HG03139 (cell line): ENCODE data around the gene MARK3.

ENCODE experiments used
- ATAC-seq: cut with Tn5 transposase; IDR thresholded peaks from one replicate; pipeline ENCODE4 v1.9.1; 2021; ENCODE audit not compliant: unreplicated experiment

The MARK3 gene

DNA sequence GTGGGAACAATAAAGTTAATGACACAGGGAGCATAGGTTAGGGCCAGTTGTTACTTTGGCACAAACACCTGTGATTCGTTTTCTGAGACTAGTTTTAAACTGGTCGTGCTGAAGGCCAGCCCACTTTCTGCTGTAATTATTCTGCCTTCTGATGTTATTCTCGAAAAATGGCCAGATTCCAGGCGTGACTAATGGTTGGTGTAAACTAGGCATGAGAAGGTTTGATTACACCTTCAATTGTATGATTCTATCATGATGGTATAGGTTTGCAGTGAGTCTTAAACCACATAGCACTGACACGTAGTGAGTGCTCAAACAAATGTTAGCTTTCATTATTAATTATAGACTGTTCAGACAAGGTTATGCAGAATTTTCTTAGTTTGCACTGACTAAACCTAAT, 98.4 kb downstream of the MARK3 start:
- ATAC-seq = no peak

DNA sequence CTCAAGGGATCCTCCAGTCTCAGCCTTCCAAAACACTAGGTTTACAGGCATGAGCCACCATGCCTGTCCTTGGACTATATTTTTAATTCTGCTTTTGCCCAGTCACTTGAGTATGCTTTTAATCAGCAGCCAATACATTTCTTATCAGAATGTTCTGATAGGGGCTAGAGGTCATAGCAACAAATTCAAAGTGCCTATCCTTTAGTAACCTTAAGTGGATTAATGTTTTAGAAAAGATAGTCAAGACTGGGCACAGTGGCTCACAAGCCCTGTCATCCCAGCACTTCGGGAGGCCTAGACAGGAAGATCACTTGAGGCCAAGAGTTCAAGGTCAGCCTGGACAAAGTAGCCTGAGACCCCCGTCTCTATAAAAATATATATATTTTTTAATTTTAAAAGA, 100.3 kb downstream of the MARK3 start:
- ATAC-seq = no peak

DNA sequence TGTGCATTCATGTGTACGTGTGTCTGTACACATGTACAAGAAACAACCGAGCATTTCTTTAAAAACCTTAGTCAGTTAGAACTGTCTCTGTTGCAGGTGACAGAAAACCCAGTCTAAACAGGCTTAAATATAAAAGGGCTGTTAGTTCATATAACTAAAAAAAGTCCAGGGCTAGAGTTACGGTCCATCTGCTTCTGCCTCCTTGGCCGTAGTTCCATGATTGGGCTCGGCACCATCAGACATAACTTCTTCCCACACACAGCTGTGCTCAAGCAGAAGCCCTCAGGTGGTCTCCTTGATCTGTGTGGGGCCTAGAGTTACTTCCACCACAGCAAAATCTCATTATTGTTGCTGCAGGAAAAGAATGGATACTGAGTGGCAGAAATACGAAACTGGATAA, 102.9 kb downstream of the MARK3 start:
- ATAC-seq = no peak

DNA sequence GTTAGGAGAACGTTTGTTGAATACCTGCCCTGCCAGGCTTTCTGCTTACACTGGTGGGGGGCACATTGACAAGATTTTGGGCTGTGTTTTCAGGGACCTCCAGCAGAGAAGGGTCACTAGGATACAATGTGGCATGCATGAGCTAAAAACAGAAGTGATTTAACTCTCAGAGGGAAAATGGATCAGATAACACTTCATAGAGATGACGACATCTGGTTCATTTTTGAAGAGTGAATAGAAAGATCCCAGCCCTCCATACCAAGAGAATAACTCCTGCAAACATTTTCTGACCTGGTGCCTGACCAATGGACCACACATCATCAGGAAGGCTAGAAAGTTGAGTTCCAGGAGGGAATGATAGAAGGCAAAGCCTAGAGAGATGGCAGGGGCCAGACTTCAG, 103.7 kb downstream of the MARK3 start:
- no peak for ATAC-seq

DNA sequence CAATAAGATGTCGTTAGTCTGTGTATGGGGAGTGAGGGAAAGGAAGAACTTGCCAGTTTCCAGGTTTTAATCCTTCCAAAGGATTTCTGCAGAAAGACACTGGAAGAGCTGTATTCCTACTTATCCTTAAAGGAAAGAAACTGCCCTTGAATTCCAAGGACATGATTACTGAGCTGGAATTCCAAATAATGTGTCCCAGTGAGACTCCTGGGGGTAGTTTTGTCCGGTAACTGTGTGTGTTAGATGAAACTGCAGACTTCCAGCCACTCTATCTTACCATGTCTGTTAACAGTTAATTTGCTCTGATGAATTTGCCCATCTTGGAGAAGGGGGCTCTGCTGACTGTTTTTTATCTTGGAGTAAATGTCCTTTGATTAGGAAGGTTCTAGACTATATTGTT, 104.4 kb downstream of the MARK3 start:
- no peak for ATAC-seq

DNA sequence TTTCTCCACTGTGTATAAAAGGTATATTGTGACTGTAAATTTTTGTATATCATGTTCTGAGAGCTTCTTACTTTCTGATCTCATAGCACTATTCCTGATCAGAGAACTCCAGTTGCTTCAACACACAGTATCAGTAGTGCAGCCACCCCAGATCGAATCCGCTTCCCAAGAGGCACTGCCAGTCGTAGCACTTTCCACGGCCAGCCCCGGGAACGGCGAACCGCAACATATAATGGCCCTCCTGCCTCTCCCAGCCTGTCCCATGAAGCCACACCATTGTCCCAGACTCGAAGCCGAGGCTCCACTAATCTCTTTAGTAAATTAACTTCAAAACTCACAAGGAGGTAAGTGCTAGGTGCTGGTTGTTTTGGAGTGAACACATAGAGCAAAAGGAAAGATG, 106.5 kb downstream of the MARK3 start:
- ATAC-seq = no peak

DNA sequence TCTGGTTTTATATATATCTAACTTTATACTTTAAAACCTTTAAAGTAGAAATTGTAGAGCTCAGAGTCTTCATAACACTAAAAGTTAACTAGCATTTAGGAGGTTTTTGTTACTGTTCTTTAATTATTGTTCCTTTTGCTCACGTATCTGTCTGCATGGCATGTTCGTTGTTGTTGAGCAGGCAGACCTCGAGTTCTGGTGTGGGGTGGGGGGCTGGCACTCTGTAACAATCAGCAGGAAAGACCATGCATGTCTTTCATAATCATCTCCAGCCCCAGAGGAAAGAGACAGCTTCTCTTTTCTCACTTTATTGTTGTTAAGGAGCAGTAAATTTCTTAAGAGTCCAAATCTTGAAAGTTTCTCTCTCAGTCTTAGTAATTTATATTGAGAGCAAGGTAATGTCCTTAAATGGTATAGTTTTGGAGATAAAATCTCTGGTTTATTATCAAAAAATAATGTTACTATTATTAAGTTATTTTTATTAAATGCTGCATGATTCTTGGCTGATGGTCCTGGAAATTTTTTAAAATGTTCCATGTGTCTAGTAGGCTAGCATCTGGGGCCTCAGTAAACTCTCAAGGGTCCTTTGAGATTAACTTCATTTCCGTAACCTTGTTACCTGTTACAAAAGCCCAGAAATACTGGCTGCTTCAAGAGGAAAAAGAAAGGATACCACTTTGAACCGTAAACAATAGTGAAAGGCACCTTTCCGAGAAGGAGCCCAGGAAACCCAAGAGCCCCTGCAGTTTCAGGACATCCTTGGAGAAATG, 107.1 kb downstream of the MARK3 start:
- ATAC-seq = no peak

DNA sequence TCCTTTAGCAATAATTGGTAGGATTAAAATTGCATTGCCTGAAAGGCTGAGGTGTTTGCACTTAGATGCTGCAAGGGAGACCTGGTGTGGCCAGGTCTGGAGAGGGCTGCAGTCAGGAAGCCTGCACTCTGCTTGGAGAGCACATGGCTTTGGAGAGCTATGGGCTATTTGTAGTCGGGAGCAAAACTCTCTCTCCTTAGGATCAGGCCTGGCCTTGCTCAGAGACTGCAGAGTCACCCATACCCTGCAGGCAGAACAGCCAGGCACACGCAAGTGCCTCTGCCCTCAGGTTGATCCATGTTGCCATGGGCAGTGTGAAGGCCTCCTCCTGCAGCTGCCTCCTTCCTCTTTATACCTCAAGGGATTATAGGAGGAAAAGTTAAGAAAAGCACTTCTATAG, 110.6 kb downstream of the MARK3 start:
- no peak for ATAC-seq

DNA sequence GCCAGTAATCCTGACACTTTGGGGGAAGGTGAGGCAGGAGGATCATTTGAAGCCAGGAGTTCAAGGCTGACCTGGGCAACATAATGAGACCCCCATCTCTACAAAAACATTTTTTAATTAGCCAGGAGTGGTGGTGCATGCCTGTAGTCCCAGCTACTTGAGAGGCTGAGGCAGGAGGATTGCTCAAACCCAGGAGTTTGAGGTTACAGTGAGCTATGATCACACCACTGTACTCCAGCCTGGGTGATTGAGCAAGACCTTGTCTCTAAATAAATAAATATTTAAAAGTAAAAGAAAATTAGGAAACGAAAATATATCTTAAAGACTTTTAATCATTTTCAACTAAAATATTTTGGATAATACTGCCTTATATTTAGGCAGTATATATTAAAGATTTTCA, 111.6 kb downstream of the MARK3 start:
- no peak for ATAC-seq

DNA sequence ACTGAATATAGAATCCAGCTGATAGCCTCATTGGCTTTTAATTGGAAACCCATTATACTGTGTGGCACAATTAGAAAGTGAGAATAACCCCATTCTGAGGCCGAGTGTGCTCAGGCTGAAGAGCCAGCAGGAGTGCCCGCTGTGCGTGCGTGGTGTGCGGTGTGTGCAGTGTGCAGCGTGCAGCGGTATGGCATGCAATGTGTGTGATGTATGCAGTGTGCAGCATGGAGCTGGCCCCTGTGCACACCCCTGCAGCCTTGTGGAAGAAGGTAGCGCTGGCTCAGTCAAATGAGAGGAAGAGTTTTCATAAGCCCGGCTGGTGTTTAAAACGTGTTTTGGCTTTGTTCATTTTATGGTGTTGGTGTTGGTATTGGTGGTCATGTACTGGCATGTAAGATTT, 114.5 kb downstream of the MARK3 start:
- ATAC-seq = no peak

DNA sequence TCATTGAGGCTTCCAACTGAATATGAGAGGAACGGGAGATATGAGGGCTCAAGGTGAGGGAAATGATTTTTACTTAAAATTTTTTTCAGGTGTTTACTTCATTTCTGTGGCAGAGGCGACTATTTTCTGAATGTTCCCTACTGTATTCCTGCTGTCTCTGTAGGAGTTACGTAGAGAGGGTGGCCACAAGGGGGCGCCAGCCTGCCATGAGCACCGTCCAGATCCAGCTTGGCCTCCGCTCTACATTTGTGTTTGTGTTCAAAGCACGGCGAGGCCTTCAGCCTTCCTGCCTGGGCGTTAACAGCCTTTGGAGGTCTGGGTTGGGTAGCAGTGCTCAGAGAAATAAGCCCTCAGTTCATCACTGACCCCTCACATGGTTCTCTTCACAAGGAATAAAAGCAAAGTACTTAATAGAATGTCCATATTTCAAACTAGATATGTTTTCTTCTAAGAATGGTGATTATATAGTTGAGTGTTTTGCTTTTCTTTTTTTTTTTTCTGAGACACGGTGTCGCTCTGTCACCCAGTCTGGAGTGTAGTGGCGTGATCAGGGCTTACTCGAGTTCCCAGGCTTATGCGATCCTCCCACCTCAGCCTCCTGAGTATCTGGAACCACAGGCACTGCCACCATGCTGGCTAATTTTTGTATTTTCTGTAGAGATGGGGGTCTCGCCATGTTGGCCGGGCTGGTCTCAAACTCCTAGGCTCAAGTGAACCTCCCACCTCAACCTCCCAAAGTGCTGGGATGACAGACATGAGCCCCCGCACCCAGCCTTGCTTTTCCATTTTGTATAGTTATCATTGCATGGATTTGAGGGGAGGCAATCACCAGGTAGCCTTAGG, 115.2 kb downstream of the MARK3 start:
- no peak for ATAC-seq

DNA sequence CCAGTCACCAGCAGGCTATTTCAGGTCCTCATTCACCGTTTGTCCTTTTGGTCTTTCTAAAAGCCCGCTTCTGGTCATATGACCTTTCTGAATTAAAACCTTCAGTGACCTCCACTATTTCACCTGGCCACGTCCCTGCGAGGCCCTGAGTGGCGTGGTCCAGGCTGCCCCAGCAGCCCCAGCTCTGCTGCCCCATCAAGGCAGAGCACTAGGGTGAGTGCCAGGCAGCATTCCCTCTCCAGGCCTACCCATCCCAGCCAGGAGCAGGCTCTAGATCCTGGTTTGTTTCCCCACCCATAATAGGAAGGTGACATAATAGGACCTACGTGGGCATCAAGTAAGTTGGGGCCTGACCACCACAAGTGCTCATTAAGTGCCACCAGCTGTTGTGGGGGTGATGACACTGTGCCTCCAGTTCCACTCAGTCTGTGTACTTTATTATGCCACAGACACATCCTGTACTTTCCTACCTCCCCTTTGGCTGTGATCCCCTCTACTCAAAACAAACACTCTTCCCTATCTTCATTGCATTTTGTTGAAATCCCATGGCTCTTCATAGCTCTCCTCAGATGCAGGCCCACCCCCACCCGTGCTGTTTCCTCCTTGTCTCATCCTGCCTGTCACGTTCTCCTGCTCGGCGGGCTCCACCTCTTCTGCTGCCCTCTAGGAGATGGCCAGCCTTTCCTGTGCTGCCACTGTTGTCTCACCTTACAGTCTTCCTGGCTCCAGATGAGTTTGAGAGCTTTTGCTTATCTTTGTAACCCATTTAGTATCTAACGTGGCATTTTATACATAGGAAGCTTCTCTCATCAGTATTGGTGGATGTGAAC, 116.0 kb downstream of the MARK3 start:
- ATAC-seq = no peak

DNA sequence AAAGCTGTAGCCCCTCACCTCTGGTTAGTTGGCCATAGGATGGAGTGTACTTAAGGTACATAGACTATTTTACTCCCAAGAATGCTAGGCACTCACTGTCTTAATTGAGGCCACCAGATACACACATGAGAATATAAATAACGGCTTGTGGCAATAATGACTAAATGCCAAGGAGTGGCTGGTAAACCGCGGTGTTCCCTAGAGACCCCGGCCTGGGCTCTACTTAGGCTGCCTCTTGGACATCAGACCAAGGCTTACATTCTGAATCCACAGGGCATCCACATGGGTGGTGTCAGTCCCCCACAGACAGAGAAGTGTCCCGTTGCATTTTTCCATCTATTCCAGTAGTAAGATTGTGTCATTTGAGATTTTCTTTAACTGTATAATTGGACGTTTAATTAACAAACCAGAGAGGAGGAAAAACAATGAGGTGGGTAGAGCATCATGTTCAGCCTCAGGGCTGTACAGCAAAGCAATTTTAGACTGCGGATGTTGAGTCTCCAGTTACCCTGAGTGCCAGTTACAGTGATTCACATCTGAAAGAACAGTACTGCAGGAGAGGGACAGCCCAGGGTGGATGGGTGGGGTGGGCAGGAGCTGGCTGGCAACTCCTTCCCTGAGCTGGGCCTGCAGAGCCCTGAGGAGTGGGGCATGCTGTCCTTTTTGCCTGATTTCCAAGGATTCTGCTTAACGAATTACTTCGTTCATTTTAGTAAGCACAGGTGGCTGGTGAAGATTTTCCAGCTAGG, 116.9 kb downstream of the MARK3 start:
- no peak for ATAC-seq

DNA sequence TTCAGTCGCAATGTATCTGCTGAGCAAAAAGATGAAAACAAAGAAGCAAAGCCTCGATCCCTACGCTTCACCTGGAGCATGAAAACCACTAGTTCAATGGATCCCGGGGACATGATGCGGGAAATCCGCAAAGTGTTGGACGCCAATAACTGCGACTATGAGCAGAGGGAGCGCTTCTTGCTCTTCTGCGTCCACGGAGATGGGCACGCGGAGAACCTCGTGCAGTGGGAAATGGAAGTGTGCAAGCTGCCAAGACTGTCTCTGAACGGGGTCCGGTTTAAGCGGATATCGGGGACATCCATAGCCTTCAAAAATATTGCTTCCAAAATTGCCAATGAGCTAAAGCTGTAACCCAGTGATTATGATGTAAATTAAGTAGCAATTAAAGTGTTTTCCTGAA, 117.7 kb downstream of the MARK3 start:
- ATAC-seq = no peak

DNA sequence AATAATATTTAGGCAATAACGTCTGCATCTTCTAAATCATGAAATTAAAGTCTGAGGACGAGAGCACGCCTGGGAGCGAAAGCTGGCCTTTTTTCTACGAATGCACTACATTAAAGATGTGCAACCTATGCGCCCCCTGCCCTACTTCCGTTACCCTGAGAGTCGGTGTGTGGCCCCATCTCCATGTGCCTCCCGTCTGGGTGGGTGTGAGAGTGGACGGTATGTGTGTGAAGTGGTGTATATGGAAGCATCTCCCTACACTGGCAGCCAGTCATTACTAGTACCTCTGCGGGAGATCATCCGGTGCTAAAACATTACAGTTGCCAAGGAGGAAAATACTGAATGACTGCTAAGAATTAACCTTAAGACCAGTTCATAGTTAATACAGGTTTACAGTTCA, 118.1 kb downstream of the MARK3 start:
- no peak for ATAC-seq

DNA sequence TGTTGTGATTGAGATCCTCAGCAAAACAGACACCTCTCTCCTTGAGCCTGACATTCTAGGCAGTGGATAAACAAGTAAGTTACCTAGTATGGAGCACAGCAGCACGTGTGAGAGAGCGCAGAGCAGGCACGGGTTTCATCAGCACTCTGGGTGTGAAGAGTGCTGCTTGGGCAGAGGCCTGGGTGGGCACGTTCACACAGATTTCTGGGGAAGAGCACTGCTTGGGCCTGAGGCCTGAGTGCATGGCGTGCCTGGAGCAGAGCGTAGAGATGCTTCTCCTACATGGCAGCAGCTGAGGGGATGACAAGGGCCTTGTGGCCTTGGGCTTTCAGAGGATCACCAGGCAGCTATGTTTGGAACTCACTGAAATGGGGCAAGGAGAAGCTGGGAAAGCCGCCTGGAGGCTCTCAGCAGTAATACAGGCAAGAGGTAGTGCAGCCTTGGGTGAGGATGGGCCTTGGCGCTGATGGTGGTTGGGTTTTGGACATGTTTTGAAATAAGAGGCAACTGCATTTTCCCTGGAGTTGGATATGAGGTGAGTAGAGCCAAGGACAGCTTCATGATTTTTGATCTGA, 119.9 kb downstream of the MARK3 start:
- ATAC-seq = no peak

DNA sequence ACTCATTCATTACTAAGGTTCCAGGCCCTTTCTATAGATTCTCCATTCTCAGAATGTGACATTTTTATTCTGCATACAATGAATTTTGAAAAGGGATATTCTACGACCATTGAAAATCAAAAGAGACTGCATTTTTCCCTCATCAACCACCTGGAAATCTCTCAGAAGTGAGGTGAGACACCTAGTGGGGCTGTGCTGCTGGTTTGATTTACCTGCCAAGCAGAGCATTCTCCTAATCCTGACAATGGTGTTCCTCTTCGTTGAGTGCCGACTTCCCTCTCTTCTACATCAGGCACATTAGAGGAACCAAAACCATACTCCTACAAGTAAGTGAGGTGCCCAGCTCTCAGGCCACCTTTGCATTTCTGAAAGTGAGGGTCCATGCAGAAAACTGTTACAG, 122.5 kb downstream of the MARK3 start:
- no peak for ATAC-seq

DNA sequence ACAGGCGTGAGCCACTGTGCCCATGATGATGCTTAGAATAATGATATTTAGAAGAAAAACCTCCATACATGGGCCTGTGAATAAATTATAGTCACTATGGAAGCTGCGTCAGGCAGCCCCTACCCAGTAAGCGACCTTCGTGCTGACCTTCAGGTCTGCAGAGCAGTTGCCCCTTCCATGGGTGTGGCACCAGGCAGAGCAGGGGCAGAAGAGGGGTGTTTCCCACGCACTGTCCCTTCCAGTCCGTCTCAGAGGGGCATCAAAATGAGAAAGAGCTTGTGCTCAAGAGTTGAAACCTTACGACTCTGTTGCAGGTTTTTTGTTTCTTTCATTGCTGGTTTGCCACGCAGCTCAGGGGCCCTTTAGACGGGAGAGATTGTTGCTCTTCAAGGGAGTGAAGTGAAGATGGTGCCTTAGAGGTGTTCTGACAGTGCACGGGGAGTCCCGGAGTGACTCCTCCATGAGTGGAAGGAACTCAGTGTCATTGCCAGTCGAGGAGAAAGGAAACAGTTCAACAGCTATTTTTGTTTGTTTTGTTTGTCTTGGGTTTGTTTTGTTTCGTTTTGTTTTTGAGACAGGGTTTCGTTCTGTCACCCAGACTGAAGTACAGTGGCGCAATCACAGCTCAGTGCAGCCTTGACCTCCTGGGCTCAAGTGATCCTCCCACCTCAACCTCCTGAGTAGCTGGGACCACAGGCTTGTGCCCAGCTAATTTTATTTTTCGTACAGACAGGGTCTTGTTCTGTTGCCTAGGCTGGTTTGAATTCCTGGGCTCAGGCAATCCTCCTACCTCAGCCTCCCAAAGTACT, 123.5 kb downstream of the MARK3 start:
- ATAC-seq = no peak

DNA sequence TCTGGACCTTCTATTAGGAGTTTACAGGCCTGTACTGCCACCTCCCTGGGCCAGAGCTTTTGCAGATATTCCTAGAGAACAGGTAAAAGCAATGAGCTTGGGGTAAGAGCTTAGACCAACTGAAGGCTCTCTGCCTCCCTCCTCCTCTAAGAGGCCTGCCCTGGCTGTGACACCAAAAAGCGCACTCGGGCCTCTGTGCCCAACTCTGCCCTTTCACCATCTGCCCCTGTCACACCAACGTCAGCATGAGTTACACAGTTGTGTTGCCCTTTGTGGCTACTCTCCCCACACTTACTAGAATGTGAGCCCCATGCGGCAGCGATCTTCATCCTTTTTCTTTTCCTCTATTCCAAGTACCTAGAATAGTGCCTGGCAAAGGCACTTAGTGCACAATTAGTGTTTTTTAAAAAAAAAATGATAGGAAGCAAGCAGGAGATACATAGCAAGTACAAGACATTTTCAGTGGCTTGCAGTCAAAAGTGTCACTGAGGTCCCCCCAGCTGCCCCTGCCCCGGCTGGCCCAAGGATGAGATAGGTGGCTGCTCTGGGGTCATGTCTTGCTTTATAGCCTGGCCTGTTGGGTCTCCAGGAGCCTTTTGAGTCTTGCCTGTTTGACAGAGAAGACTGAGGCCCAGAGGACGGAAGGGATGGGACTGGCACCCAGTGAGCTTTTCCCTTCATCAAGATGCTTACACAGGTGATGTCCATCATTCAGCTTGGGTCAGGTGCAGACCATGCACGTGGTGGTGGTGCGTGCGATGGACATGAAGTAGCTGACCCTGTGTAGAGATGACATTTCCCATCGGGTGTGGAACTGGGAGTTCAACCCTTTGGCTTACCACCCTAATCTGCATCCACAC, 124.9 kb downstream of the MARK3 start:
- ATAC-seq = no peak
